HTR-8/SVneo (cell line): Measurements from ENCODE around the gene PTPRG.

Experiments used
- DNase-seq: peaks from one replicate; pipeline ENCODE4 v3.0.0; 2011; ENCODE audit warnings: low spot score, mixed read lengths; ENCODE audit not compliant: insufficient read length
- FAIRE-seq: peaks from 2 replicates; lab custom pipeline; 2011; peaks lifted over from hg19 to GRCh38; lab: Jason Lieb, UNC

The PTPRG gene

GRCh38 chr3:62208385-62208784 lies 647.0 kb downstream of the PTPRG start:
- DNase-seq, result no peak
- FAIRE-seq, result no peak

GRCh38 chr3:62209101-62209500 lies 647.7 kb downstream of the PTPRG start:
- FAIRE-seq (no peak), DNase-seq (no peak)

GRCh38 chr3:62210011-62210410 lies 648.6 kb downstream of the PTPRG start:
- FAIRE-seq, result no peak
- no peak for DNase-seq

GRCh38 chr3:62211675-62212429 lies 650.5 kb downstream of the PTPRG start:
- DNase-seq (no peak), FAIRE-seq (no peak)

DNA sequence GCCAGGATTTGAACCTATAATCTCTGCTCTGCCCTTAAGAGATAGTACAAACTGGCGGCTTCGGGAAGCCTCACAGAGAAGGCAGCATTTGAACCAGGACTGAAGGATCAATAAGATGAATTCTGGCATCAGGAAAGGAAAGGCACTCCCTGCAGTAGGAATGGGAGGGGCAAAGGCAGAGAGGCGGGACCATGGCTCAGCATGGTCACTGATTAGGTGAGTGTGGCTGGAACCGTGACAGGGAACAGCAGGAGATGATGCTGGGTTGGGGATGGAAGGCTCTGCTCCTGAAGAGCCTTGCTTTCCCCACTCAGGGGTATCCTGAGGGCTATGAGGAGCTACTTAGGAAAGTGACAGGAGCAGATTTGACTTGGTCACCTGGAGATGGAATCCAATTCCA lies 653.5 kb downstream of the PTPRG start:
- no peak for FAIRE-seq

DNA sequence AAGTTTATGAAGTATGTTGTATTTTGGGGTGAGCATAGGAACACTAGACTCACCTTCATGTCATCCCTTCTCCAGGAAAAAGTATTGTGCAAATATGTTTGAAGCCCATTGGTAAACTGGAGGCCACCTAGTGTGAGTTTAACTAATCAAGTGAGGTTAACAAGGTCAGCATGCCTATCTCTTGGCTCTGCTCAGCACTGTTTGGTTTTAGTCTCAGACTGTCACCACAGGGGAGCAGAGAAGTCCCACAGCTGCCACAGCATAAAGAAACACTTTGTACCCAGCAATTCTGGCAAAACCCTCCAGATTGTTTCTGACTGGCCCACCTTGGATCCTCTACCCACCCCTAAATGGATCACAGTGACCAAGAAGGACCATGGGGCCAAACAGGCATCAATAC lies 659.2 kb downstream of the PTPRG start:
- DNase-seq (no peak), FAIRE-seq (no peak)

More for the DNA sequence above, 653.5 kb downstream of the PTPRG start:
- no peak for DNase-seq

- DNase-seq (no peak), FAIRE-seq (no peak)
These were observed 663.7 kb downstream of the PTPRG start for GRCh38 chr3:62225051-62225450.

DNA sequence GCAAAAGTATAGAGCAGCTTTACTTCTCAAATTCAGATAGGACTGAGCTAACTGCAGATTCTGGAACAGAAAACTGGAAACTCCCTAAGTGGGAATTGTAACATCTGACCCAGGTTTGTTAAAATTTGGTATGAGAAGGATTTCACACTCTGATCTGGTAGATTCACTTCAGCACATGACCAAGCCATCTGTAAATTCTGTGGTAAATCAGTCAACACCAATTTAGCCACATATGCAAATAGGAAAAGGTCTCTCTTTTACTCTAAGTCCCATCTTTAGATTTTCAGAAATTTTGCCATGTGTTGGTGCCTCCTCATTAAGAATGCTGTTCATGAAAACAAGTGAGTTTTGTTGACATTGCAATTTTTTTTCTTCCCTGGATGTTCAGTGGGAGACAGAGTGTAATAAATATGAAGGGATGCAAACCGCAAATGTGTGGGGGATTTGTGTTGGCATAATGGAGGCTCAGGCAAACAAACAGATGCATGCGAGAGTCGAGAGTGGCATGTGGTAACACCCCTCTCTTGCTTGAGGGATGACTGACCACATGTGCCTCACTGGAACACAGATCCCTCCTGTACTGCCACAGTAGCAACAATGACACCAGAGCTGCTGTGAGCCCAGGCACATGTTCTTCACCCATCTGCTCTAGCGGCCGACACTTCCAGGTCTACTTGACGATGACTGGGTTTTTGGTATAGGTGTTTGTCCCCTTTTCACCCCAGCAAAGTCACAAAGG lies 665.4 kb downstream of the PTPRG start:
- DNase-seq (no peak), FAIRE-seq (no peak)

DNA sequence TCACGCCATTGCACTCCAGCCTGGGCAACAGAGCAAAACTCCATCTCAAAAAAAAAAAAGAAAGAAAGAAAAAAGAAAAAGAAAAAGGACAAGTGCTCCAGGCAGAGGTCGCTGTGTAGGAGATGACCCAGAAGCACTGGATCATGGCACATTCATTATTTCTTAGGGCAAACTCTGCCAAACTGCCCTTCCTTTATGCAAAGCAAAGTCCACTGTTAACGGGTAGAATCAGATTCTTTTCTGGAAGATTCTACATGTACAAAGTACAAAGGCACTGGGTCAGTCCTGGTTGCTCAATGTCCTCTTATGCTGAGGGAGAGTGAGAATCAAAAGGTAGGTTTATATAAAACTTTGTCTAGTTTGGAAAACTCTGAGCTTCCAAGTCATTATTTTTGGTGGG lies 667.1 kb downstream of the PTPRG start:
- DNase-seq (no peak), FAIRE-seq (no peak)

- FAIRE-seq, result no peak
- DNase-seq, result no peak
These were observed 667.8 kb downstream of the PTPRG start for GRCh38 chr3:62229211-62229610.

DNA sequence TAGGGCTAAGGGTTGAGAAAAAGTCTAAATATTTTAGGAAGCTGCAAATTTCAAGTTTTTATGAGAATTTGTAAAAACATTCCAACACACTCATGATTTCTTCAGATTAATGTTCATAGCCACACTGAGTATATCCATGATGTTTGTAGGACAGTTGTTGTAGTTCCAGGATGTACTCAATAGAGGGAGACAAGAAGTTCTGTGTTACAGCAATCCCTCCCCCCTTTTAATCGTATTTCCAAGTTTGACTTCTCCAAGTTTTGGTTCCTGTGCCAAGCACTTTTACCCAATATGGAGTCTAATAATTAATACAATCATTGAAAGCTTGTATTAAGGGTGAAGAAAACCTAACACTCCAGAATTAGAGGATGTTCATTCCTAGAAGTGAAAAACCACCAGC lies 668.5 kb downstream of the PTPRG start:
- FAIRE-seq, result no peak
- peak; percentile 10 for DNase-seq

DNA sequence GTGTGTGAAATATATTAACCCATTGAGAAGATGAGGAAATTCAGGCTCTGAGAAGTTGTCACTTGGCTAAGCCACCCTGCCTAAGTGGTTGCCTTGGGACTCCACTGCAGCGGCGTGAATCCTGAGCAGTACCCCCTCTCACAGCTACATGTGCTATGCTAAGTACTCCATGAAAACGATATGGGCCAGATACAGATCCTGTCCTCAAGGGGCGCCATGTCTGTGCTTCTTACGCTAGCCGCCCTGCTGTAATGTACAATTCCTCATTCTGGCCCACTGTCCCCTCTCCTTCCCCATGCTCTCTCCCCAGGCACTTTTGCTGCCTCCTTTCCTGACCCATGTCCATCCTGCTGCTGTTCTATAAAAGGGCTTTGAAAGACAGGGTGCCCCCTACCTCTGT lies 671.7 kb downstream of the PTPRG start:
- DNase-seq, result no peak
- FAIRE-seq, result no peak

DNA sequence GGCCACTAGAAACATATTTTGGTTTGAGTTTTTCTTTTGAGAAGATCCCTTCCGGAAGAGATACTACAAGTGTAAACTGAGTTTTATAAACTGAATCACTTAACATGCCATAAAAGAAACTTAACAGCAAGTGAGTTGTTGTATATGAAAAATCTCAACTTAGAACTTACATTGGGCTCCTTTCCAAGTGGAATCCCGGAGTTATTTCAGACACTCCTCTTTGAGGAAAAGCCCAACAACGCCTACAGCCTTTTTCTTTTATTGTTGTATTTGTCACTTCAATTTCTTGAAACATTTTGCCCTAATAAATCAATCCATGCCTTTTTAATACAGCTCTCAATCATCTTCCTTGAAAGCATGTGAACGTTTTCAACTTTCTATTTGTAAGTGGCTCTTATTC lies 674.6 kb downstream of the PTPRG start:
- DNase-seq (no peak), FAIRE-seq (no peak)

GRCh38 chr3:62237286-62237948 lies 676.0 kb downstream of the PTPRG start:
- DNase-seq, result no peak
- FAIRE-seq, result no peak

GRCh38 chr3:62238003-62238402 lies 676.6 kb downstream of the PTPRG start:
- no peak for DNase-seq

DNA sequence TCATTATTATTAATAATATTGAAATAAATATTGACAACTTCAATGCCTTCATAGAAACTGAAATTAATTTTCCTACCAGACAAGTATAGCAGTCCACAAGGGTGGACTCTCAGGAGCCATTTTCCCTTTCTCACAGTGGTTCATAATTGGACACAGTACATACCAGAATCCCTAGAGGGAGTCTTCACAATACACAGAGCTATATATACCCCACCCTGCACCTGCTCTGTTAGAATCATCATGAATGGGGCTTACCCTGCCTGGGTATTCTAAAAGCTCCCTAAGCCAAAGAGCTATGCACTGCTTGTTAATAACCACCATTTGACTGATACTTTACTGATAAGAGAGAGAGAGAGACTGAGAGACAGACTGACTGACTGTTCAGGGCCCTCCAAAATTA lies 677.1 kb downstream of the PTPRG start:
- DNase-seq, result no peak

More at GRCh38 chr3:62238003-62238402, 676.6 kb downstream of the PTPRG start:
- no peak for FAIRE-seq

GRCh38 chr3:62241279-62241678 lies 679.9 kb downstream of the PTPRG start:
- DNase-seq (no peak), FAIRE-seq (no peak)

More for the DNA sequence above, 677.1 kb downstream of the PTPRG start:
- FAIRE-seq, result no peak

GRCh38 chr3:62242831-62243509 lies 681.6 kb downstream of the PTPRG start:
- DNase-seq (no peak), FAIRE-seq (no peak)

DNA sequence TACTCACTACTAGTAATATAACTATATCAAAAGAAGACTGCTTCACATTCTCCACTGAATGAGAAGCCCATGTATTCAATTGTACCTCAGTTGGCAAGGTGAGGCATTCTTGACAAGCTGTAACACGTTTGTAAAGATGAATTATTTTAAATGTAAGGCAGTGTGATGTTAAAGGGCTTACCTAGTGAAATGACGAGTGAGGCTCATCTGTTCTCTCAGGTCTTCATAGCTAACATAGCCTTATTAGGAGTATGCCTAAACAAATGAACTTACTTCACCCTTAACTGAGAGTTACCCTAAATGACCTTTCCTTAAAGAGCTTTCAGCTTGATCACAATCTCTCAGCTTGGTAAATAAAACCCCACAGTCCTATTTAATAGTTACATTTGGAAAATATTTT lies 684.7 kb downstream of the PTPRG start:
- FAIRE-seq (no peak), DNase-seq (no peak)

DNA sequence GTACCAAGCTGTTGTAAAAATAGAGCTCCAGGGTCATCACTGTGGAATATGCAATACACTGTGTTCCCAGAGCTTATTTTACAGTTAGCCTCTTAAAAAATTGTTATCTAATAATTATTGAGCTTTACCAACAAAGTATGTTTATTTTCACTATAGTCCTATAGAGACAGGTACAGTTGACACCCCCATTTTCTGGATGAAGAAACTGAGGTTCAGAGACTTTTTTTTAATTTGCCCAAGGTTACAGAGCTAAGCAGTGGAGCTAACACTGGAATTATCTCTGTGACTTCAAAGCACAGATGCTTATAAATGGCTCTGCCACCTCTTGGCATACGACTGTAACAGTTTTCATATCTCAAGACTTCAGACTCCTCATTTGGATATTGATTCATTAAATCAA lies 685.6 kb downstream of the PTPRG start:
- DNase-seq (no peak), FAIRE-seq (no peak)
